GM18502 (cell line): ENCODE measurements around the gene MMP2.

Experiments used
- ATAC-seq: cut with Tn5 transposase; IDR thresholded peaks from one replicate; pipeline ENCODE4 v1.9.1; 2021; ENCODE audit warnings: mild to moderate bottlenecking; ENCODE audit not compliant: unreplicated experiment, poor library complexity

The MMP2 gene

DNA sequence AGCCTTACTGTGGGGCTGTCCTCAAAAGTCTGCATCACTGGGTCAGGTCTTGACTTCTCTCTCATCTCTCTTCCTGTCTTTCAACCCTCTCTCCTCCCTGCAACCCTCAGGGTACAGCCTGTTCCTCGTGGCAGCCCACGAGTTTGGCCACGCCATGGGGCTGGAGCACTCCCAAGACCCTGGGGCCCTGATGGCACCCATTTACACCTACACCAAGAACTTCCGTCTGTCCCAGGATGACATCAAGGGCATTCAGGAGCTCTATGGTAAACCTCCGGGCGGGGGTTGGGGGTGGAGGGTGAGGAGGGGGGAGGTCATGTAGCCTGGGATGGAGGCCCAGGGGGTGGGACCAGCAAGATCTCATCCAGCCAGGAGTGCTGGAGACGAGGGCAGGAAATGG is 12.7 kb downstream of the MMP2 start:
- no peak for ATAC-seq

DNA sequence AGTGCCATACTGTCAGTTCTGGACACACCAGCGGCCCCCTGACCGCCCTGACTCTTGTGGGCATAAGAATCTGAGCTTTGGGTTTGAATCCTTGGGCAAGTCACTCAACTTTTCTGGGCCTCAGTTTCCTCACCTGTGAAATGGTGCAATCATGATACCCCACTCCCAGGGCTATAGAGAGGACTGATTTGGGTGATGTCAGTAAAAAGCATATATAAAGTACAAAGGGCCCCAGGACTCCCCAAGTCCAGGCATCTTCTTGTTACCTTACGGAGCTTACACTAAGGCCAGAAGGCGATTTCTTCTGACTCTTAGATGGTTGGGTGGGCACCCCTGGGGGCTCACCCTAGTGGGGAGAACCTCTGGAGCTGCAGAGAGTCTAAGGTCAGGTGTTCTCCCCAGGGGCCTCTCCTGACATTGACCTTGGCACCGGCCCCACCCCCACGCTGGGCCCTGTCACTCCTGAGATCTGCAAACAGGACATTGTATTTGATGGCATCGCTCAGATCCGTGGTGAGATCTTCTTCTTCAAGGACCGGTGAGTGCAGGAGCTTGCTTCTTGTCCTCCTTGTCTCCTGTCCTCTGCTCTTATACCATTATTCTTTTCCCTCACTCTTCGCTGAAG is 13.9 kb downstream of the MMP2 start:
- no peak for ATAC-seq

DNA sequence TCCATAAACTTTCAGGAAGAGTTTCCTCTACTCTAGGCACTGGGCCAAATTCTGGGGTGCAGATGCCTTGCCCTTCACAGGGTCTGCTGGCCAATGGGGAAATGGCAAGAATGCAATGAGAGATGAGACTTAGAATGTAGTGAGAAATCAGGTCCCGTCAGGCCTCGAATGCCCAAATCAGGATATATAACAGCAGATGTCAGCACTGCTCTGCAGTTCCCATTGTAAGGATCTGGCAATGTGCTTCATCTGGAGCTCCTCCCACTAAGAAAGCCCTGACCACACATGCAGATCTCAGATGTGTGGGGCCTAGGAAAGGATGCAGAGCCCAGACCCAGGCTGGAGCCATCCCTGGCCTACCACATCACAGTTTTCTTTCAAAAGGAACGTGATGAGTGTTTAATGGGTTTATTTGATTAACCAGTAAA is 16.0 kb downstream of the MMP2 start:
- no peak for ATAC-seq

DNA sequence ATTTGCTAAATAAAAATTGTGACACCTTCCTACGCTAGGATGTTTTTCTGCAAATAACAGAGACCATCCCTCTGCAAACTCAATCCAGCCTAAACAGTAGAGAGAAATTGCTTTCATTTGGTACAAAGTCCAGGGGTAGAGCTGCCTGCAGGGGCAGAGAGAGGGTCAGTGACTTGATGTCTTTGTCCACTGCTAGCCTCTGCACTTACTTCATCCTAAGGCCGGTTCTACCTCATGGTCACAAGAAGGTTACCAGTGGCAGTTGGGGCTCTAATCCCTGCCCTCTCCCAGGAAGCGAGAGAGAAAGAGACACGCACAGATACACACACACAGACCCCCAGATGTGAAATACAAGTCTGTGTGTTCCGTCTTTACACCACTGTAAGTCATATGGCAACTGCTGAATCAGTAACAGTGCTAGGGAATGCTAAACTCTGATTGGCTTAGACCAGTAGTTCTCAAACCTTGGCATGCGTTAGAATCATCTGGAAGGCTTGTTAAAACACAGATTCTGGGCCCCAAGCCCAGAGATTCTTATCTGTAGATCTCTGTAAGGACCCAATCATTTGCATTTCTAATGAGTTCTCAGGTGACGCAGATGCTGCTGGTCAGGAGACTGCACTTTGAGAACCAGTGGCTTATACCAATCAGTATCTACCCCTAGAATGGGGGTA is 16.8 kb downstream of the MMP2 start:
- ATAC-seq, result no peak

DNA sequence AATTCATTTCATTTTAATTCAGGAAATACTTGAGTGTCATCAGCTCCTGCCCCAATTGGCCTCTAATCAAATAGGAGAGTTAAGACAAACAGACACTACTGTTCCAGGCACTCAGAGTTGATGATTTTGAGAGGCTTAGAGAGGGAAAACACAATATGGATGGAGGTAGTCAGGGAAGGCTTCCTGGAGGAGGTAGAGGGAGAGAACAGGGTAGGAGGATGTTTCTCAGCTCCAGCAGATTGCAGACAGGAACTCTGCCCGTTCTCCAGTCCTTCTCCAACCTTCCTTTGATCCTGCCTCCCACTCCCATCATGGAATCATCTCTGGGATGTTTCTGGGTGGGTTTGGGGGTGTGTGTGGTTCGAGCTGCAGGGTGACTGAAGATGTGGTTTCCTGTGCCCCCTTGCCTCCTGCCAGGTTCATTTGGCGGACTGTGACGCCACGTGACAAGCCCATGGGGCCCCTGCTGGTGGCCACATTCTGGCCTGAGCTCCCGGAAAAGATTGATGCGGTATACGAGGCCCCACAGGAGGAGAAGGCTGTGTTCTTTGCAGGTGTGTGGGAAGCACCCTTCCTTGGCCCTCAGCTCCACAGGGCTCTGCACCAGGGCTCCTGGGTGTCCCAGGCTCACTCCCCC is 17.6 kb downstream of the MMP2 start:
- no peak for ATAC-seq

DNA sequence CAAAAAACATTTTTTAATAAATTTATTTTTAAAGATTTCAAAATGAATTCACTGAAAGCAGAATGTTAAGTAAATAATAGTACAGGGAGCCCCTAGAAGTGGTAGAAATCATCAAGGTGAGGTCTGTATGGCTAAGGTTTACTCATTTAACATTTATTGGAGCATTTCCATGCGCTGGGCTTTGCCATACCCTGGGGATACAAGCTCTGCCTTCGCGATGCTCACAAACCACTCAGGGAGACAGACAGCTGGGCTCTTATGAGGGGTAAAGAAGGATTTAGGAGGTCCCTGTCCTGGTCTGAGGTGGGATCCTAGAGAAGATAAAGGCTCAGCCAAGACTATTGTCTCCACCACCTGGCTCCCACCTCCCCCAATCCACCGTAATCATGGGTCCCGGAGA is 18.6 kb downstream of the MMP2 start:
- ATAC-seq, result no peak

DNA sequence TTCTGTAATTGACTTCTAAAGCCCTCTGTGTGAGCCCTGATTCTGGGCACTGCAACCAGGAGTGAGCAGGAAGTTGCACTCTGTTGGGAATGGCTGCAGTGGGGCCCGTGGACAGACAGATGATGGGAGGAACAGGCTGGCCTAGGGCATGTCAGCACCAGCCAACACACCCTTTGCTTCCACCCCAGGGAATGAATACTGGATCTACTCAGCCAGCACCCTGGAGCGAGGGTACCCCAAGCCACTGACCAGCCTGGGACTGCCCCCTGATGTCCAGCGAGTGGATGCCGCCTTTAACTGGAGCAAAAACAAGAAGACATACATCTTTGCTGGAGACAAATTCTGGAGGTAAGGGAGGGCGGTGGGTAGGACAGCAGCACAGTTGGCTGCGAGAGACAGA is 19.1 kb downstream of the MMP2 start:
- ATAC-seq, result no peak

DNA sequence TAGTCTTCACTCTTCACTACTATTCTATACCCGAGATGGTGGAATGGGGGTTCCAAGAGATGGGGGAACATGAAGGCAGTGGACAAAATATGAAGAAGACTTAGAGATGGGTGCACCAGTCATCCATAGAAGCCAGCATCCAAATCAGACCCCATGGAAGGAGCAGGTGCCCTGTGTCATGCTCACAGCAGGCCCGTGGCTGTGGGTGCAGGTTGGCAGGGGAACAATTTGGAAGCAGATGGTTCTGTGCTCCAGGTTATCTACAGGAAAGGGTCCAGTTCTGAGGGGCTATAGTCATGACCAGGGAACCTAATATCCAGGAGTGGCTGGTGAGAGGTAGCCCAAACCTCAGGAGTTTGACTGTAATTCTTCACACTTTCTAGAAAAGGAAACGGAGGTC is 20.3 kb downstream of the MMP2 start:
- ATAC-seq, result no peak

DNA sequence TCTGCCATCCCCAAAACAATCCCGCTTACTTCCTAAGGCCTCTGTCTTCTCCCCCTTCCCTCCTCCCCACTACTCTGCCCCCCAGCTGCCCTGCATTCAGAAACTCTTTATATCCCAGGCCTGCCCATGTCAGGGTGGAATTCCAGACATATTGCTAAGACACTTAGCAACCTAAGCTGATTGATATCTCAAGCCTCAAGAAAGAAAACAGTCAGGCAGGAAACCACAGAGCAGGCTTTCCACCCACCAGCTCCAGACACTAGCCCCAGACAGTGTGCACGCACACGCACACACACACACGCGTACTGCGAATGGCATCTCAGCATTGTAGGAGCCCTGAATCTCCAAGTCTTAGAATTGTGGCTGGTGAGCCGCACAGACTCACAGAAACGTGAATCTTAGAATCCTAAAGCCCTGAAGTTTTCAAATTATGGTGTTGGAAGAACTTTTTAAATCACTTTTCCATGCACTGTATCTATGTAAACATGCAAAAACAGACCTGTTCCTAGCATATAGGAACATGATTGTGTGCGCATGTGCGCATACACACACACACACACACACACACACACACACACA is 21.0 kb downstream of the MMP2 start:
- ATAC-seq, result no peak

DNA sequence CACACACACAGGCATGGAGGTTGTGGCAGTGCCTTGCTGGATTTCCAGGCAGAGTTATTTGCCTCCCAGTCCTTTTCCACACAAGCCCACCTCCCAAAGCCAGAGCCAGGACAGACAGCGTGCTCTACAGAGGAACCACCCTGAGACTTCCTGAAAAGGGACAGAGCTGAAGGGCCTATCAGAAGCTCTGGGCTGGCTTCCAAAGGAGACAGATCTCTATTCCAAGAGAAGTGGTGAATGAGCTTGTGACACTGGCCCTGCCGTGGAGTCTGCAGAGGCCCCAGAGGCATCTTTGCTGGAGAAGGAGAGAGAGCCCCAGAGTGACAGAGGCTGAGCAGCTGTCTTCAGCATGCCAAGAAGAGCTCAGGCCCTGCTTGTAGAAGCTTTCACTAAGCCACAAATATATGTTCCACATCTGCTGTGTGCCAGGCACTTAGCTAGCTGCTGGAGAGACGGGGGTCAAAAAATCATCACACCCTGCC is 21.6 kb downstream of the MMP2 start:
- ATAC-seq, result no peak

DNA sequence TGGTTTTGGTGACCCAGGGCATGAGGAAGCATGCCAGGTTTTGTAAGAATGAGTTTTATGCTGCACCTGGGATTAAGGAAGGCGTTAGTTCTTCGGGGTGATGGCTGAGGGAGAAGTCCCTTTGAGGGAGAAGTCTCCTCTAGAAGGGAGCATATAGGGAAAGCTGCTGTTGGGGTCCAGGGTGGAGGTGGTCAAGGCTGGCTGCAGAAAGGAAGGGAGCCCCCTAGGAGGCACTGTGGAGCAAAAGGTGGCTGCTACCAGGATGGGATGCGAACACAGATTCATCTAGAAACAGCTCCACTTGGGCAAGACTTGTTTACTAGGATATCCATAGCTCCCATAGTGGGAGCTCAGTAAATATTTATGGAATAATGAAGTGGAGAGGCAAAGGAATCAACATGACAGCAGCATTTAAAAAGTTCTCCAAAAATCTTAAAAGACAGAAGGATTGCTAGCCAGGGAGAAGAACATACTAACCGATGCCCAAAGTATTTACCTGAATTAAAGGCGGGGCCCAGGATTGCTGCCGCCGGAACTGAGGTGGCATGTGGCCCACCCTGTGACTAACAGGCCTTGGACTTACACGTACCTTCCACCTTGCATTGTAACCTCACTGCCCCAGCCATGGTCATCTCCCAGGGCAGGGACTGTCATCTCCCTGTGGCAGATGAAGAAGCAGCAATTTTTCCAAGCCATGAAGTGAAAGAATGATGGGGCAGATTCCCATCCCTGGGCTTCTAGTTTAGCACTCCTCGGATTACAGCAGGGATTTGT is 22.7 kb downstream of the MMP2 start:
- ATAC-seq, result no peak

DNA sequence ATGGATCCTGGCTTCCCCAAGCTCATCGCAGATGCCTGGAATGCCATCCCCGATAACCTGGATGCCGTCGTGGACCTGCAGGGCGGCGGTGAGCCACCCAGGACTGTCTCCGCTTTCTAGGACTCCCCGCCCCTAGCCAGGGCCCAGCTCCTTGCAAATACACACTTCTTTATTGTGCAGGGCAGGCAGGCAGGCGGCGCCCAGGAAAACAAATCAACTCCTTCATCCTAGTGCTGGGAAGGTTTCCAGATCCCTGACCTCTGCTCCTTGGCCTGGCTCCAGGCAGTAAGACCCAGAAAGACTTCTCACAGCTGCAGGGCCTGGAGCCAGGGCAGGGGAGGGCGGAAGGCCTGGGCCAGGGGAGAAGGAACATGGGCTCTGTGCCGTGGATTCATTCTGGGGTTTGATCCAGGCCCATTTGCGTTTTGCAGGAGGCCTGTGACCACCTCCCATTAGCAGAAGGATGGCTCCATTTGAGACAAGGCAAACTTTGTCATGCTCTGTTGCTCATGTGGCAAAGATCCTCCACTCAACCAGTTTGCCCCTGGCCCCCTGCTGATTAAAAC is 23.9 kb downstream of the MMP2 start:
- no peak for ATAC-seq

DNA sequence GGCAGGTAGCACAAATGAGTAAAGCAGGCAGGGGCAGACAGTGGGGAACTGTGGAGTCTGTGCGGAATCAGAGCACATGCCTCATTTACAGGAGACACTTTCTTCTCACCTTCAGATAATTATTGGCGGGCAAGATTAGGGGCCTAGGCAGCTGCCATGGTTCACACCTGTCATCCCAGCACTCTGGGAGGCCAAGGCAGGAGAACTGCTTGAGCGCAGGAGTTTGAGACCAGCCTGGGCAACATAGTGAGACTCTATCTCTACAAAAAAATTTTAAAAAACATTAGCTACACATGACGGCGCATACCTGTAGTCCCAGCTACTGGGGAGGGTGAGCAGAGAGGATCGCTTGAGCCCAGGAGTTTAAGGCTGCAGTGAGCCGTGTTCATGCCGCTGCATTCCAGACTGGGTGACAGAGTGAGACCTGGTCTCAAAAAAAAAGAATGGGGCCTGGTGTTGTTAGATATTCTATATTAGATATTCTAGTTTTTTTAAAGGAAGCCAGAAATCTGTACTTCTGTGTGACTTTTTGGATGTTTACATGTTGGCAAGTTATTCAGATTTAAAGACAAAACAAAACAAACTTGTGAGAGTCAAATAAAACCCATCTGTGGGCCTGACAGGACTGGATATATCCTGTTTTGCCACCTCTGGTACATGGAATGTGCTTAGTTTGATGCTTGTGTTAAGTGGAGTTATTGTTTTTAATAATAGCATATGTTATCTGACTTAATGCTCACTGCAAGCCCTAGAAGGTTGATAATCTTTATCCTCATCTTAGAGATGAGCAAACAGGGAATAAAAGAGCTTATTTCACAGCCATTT is 24.9 kb downstream of the MMP2 start:
- ATAC-seq, result no peak

DNA sequence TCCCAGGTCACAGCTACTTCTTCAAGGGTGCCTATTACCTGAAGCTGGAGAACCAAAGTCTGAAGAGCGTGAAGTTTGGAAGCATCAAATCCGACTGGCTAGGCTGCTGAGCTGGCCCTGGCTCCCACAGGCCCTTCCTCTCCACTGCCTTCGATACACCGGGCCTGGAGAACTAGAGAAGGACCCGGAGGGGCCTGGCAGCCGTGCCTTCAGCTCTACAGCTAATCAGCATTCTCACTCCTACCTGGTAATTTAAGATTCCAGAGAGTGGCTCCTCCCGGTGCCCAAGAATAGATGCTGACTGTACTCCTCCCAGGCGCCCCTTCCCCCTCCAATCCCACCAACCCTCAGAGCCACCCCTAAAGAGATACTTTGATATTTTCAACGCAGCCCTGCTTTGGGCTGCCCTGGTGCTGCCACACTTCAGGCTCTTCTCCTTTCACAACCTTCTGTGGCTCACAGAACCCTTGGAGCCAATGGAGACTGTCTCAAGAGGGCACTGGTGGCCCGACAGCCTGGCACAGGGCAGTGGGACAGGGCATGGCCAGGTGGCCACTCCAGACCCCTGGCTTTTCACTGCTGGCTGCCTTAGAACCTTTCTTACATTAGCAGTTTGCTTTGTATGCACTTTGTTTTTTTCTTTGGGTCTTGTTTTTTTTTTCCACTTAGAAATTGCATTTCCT is 26.5 kb downstream of the MMP2 start:
- no peak for ATAC-seq

DNA sequence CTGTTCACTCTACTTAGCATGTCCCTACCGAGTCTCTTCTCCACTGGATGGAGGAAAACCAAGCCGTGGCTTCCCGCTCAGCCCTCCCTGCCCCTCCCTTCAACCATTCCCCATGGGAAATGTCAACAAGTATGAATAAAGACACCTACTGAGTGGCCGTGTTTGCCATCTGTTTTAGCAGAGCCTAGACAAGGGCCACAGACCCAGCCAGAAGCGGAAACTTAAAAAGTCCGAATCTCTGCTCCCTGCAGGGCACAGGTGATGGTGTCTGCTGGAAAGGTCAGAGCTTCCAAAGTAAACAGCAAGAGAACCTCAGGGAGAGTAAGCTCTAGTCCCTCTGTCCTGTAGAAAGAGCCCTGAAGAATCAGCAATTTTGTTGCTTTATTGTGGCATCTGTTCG is 27.1 kb downstream of the MMP2 start:
- no peak for ATAC-seq

DNA sequence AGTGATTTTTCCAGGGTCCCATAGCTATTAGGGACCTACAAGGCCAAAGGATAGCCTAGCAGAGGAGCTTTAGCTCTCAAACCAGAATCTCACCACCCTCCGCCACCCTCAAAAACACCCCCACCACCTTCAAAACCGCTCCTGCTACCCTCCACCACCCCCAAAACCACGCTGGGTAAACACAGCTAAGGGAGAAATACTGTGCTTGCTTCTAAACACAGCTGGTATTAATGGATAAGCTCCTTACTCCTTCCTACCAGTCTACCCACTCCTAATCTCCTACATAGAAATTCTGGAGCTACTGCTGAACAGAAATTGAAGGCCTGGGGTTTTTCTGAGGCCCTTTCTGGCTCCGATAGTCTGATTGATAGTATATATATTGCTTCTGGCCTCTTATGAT is 27.7 kb downstream of the MMP2 start:
- ATAC-seq, result no peak

DNA sequence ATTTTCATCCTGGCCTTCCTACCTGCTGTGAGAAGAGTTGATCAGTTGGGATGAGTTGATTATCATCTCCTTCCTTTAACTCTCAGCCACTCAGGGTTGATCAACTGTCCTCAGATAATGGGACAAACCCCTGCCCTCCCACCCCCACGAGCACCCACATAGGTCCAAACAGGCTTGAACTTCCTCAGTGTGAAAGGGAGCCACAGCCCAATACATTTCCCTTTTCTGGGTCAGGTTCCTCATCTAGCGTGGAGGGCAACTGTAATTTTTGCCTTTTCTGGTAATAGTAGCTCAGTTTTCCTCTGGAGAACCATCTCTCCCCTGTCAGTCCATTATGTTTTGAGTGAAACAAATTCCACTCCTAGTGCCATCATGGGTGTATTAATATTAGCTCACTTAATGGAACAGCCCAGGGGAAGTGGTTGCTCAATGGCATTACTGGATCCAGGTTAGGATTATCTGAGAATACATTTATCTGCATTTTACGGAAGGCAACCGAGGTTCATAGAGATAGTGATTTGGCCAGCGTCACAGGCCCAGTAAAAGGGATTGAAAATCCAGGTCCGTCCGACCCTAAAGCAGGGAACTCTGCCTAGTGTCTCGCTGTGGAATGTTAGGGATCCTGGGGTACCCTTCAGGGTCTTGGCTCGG is 29.4 kb downstream of the MMP2 start:
- ATAC-seq, result no peak
